ENCODE measurements around the gene KNL1.

DNA sequence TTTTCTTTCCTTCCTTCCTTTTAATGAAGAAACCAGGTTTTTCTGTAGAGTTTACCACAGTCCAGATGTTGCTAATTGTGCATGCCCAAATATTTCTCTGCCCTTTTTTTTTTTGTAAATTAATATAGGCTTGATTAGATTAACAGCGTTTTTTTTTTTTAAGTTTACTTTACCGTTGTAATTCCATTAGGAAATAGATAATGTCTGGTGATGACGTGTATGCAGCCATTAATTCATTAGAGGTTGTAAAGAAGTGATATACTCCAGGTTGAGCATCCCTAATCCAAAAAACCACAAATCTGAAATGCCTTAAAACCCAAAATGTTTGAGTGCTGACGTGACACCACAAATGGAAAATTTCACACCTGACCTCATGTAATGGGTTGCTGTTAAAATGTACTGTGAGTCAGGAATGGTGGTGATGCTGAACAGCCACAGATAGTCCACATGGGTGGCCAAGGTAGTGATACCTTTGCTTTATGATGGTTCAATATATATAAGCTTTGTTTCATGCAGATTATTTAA, 43.2 kb downstream of the KNL1 start:
- TF ChIP-seq, protein P1, sequence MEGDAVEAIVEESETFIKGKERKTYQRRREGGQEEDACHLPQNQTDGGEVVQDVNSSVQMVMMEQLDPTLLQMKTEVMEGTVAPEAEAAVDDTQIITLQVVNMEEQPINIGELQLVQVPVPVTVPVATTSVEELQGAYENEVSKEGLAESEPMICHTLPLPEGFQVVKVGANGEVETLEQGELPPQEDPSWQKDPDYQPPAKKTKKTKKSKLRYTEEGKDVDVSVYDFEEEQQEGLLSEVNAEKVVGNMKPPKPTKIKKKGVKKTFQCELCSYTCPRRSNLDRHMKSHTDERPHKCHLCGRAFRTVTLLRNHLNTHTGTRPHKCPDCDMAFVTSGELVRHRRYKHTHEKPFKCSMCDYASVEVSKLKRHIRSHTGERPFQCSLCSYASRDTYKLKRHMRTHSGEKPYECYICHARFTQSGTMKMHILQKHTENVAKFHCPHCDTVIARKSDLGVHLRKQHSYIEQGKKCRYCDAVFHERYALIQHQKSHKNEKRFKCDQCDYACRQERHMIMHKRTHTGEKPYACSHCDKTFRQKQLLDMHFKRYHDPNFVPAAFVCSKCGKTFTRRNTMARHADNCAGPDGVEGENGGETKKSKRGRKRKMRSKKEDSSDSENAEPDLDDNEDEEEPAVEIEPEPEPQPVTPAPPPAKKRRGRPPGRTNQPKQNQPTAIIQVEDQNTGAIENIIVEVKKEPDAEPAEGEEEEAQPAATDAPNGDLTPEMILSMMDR (conservative IDR thresholded peaks at IDR 0.05): no peak
- no peak for TF ChIP-seq EZH2 (IDR thresholded peaks at IDR 0.05; ENCODE audit: low read depth)

Measured in PC-9 (cell line).